D341Med (cell line): ENCODE measurements around the gene ARL16.

ENCODE experiments used
- DNase-seq: peaks from one replicate; pipeline ENCODE4 v3.0.0; 2012; ENCODE audit warnings: low spot score

Gene ARL16

DNA sequence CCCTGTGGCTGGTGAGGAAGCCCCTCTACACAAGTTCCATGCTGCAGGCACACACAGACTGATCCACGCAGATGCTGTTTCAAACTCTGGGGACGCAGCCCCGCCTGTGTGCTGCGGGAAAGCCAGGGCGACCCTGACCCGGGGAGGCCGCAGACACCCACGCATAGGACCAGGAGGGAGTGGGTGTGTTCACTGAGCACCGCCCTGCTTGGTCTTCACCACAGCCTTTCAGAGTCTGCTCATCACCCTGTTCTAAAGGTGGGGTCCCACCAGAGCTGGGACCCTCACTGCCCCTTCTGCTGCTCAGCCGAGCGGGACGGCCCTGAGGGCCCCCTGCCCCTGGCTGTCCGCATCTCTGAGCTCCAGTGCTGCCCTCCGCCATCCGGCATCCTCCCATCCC is 39.1 kb downstream of the ARL16 start:
- DNase-seq = peak; percentile 44

GRCh38 chr17:81641825-81642489 is 41.6 kb downstream of the ARL16 start:
- DNase-seq = peak; percentile 42

- DNase-seq = no peak
Measured at GRCh38 chr17:81640011-81640410, 43.6 kb downstream of the ARL16 start.

DNA sequence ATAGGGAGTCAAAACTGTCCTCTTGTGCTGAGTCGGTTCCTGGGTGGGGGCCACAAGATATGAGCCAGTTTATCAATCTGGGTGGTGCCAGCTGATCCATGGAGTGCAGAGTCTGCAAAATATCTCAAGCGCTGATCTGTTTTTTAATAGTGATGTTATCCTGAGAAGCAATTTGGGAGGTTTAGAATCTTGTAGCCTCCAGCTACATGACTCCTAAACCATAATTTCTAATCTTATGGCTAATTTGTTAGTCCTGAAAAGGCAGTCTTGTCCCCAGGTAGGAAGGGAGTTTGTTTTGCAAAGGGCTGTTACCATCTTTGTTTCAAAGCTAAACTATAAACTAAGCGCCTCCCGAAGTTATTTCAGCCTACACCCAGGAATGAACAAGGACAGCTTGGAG is 44.9 kb downstream of the ARL16 start:
- DNase-seq = no peak

DNA sequence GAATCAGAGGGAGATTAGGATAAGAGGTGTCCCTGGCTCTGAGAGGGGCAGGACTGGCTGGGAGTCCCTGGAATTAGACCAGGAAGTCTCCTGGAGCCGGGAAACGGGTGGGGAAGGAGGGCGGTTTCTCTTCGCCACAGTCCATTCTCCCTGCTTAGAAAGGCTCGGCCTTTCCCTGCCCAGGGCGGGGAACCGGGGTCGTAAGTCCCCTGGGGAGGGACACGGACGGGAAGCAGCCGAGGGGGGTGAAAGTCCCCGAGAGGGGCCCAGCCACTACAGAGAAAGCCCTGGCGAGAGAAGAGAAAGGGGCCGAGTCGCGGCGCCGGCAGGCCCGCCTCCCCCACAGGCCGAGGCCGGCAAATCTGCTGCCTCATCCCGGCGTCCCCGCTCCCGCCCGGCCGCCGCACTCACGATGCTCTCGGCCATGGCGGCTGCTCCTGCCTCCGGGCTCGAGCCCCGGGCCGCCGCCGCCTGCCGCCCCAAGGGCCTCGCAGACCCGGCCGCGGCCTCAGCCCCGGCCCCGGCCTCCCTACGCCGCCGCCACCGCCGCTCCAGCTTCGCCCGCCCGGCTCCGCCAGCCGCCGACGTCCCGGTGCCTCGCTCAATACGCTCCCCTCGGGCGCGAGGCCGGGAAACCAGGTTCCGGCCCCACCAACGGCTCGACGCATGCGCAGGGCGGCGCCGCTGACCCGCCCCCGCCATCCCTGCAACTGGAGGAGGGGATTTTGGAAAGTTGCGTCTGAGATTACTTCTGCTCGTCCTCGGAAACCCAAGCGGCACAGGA is 46.9 kb downstream of the ARL16 start, which contains the start of the genes NPLOC4 and TSPAN10:
Gene NPLOC4, minus strand, starts transcription at position 608 of the 784 bp plus-strand sequence. Its CDS starts 182 bp downstream, at position 426.
Gene TSPAN10, plus strand, starts transcription at position 692 of the 784 bp plus-strand sequence. CDS start 5,217 bp downstream, outside the sequence.
- peak; percentile 100 for DNase-seq

DNA sequence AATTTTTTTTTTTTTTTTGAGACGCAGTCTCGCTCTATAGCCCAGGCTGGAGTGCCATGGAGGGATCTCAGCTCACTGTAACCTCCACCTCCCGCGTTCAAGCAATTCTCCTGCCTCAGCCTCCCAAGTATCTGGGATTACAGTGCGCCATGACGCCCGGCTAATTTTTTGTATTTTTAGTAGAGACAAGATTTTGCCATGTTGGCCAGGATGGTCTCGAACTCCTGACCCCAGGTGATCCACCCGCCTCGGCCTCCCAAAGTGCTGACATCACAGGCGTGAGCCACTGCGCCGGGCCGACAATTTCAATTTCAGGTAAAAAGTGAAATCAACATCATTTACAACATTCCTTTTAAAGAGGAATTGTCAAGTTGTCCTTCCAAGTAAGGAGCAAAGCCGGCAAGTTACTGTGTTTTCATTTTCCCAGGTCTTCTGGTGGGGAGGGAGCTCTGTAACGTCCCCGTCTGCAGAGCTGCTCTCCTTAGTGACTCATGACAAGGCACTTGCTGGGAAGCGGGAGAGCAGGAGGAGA is 47.6 kb downstream of the ARL16 start:
- no peak for DNase-seq

GRCh38 chr17:81635431-81635830 is 48.2 kb downstream of the ARL16 start:
- no peak for DNase-seq

GRCh38 chr17:81631482-81631881 is 52.1 kb downstream of the ARL16 start:
- no peak for DNase-seq
